Activated effector memory CD4-positive, alpha-beta T cell treated with anti-CD3 and anti-CD28 coated beads, Interleukin-2, amount 50 U/mL, for 16 hours (primary cell): Measurements from ENCODE around the gene PIP5K1C.
"Not testable (repeated sequence)": the region's sequence is repeated elsewhere in the genome, so short reads cannot be mapped to it uniquely, and the experiment has no call there.

Experiments used
- DNase-seq: peaks from one replicate; pipeline ENCODE4 v3.0.0-alpha.2; 2020

Gene PIP5K1C

GRCh38 chr19:3659746-3660112, 40.5 kb downstream of the PIP5K1C start:
- no peak for DNase-seq

DNA sequence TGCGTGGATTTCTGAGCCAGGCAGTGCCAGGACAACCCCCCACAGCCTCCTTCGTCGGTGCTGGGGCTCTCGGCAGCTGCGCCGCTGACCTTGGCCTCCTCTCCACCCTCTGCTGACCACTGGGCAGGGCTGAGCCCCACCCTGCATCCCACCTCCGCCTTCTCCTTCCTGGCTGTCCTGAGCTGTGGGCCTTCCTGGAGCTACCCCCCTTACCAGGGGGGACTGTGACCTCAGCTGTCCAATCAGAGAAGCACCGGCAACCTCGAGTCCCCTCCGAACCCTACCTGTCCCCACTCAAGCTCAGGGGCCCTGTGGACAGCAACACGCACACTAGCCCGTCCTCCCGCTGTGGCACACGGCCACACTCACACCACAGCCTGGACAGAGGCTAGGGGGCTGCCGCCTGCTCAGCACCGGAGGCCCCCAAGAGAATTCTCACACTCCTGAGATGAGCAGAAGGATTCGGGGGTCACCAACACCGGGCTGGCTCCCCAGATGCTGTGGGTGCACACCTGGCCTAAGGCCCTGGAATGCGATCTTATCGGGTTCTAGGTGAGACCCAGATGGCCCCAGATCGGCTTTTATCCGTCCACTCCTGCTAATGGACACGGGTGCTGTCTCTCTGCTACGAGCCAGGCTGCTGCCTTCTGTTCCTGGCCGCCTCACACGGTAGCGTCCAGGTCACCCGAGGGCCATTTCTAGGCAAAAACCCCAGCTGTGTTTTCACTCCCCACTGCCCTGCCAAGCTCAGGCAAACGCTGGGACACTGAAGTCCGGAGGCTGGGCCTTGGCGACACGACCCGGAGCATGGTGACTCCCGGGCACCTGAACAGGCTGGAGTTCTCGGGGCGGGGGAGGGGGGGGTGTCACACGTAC, 41.2 kb downstream of the PIP5K1C start:
- DNase-seq: no peak

DNA sequence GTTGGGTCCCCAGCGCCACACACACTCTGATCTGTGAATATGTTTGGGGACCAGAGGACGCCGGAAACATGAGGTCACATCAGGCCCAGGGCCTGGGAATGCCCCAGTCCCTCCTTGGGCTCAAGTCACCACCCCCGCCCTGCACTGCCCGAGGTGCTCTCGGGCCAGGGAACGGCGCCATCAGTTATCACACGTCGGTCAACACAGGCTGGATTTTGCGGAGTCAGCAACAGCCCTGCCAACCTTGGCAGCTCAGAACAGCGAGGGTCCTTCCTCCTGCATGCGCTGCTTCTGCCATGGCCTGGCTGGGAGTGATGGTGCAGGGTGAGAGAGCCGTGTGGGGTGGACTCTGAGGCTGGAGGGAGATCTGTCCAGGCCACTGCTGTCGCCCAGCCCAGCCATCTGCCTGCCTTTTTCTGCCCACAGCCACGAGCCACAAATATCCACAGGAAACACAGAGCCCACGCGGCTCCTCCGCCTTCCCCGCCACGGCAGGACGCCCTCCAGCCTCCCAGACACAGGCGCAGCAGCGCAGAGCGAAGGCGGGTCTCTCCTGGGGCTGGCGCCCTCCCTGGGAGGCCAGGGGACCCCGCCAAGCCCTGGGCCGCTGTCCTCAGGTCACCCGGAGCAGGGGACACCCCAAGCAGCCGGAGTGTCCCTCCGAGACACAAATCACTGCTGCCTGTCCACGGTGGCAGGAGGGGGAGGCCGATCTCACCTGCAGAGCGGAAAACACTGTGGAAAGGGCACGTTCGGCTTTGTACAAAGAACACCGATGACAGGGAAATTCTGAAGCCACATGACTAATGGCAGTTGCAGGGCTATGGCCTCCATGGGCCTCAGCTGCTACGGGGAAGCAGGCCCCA, 42.0 kb downstream of the PIP5K1C start:
- DNase-seq: no peak

GRCh38 chr19:3657395-3657769, 42.9 kb downstream of the PIP5K1C start:
- DNase-seq: no peak

GRCh38 chr19:3656747-3657394, 43.4 kb downstream of the PIP5K1C start:
- no peak for DNase-seq

DNA sequence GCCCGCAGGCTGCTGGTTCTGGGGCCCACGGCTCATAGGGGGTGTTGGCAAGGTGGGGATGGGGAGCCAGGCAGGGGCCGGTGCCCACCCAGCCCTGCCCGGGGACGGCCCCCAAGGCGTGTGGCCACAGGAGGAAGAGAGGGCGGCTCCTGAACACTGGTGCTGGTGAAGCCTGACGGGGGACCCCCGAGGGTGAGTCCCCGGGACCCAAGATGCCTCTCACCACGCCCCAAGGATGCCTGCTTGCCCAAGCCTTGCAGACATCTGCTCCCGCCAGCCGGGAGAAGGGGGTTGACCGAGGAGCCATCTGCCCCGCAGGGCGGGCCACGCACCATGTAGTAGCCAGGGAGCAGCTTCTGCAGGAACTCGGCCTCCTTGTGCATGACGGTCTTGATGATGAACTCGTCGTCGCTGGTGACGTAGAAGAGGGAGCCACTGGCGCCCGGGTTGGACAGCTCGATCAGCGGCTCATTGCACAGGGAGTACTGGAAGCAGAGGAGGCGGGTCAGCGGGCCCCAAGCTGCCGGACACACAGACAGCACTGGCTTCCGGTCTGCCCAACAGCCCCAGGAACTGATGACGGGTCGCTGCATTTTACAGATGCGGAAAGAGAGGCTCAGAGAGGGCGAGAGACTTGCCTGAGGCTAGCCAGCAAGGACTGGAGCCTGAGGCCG, 44.1 kb downstream of the PIP5K1C start:
- DNase-seq: no peak

DNA sequence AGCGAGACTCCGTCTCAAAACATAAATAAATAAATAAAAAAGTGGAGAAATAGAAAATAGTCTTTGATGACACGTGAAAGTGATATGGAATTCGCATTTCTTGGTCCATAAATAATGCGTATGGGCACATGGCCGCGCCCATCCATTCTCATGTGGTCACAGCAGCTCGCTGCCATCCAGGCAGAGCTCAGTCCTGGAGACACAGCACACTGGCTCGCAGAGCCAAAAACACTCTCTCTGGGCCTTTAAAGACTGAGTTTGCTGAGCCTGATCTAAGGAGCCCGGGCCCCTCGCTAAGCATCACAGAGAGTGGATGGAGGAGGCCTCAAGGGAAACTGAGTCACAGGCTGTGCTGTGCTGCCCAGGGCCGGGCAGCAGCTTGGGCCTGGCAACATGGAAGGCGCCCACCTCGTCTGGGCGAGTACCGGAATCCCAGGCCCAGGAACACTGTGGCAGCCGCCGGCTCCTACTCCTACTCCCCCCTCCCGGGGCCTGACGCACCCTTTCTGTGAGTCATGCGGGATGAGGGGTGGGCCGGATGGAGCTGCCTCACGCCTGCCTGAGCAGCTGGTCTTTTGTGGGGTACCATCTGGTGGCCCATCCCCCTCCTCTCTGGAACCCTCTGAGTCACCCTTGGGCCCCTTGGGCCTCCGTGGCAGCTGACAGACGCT, 44.7 kb downstream of the PIP5K1C start:
- no peak for DNase-seq

DNA sequence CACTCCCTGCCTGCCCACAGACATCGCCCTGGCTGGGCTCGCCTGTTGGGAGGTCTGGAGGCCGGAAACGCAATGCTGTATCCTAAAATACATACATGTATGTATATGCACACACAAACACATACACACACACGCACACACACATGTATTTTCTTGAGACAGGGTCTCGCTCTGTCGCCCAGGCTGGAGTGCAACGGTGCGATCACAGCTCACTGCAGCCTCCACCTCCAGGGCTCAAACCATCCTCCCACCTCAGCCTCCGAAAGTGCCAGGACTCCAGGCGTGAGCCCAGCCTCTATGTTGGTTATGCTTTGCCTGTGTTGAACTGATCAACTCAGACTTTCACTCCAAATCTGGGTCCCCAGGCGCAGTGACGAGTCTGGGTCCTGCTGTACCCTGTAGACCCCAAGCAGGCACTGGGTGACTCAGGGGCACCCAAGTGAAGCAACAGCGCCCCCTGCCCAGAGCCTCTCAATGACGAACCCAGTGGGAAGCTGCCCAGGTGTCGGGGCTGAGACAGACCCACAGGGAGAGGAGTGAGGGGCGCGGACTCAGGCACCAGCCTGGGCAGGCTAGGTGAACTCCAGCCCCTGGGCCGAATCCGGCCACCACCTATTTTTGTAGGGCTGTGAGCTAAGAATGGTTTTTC, 46.3 kb downstream of the PIP5K1C start:
- no peak for DNase-seq

GRCh38 chr19:3653081-3653795, 47.0 kb downstream of the PIP5K1C start:
- DNase-seq: no peak

- no peak for DNase-seq
These were observed 47.8 kb downstream of the PIP5K1C start for GRCh38 chr19:3652422-3652821.

- DNase-seq: no peak
These were observed 48.6 kb downstream of the PIP5K1C start for GRCh38 chr19:3651684-3652083.

DNA sequence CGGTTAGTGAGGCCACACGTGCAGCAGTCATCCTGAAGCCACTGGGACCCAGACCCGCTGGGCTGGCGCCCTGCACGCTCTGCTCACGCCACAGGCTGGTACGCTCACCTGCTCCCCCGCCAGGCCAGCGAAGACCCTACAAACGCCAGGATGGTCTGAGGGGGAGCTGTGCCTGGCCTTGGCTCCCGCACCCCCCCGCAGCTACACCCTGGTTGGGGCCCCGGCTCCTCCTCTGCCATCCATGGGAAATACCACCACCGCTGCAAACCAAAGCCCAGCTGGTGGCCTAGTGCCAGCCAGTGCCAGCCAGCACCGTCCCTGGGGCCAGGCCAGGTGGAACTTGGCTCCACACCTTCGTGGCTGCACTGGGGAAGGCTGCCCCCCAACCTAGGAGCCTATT, 50.4 kb downstream of the PIP5K1C start:
- DNase-seq: no peak

DNA sequence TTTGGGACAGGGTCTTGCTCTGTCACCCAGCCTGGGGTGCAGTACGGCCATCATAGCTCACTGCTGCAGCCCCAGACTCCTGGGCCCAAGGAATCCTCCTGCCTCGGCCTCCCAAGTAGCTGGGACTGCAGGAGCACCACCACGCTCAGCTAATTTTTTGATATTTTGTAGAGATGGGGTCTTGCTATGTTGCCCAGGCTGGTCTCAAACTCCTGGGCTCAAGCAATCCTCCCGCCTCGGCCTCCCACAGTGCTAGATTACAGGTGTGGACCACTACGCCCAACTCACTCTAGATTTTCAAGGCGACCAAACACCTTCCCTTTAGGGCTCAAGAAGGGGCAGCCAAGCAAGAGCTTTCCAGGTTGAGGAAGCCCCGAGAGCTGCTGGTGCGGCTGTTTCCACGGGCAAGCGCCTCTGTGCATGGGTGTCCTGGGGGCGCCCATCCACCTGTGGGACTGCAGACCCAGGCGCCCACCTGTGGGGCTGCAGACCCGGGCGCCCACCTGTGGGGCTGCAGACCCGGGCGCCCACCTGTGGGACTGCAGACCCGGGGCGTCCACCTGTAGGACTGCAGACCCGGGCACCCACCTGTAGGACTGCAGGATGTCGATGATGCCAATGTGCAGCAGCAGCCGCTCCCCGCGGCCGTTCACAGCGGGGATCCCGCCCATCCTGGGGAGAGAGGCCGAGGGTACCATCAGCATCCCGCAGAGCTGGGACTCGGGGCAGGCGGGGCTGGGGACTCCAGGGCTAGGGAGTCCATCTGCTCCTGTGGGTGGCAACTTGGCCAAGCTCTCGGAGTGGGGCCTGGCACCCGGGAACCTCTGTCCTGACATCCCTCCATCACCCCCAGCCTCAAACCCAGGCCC, 52.0 kb downstream of the PIP5K1C start:
- no peak for DNase-seq

GRCh38 chr19:3647102-3647501, 53.2 kb downstream of the PIP5K1C start:
- DNase-seq: not testable (repeated sequence)

- no peak for DNase-seq
These were observed 53.8 kb downstream of the PIP5K1C start for GRCh38 chr19:3646336-3647092.

DNA sequence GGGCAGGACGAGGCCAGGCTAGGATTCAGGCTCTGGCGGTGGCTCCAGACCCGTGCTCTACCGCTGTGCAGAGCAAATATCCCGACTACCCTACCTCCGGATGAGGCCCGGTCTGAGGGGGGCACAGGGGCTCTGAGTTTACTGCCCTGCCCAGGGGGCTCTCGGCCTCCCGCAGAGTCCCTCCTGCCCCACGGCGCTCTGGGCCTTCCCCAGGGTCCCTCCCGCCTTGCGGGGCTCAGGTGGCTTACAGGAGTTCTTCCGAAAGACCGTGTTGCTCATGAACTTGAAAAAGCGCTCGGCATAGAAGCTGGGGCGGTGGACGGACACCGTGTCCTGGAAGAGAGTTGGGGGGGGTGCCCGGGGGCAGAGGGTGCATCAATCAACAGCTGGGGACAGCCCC, 54.5 kb downstream of the PIP5K1C start:
- DNase-seq: no peak

- DNase-seq: no peak
These were observed 55.2 kb downstream of the PIP5K1C start for GRCh38 chr19:3645067-3645396.

GRCh38 chr19:3644351-3645066, 55.8 kb downstream of the PIP5K1C start:
- no peak for DNase-seq
